ENCODE results near the gene PARD3. TPM values are rescaled to one million over a fixed set of nuclear protein-coding genes. Genes with fewer than 3 reads are reported as not detected.
"Not testable (repeated sequence)": the region's sequence is repeated elsewhere in the genome, so short reads cannot be mapped to it uniquely, and the experiment has no call there.

The PARD3 gene
- total and polyA plus RNA-seq, 7 donors: 20.2 to 84.4 (median 53.4) TPM

DNA sequence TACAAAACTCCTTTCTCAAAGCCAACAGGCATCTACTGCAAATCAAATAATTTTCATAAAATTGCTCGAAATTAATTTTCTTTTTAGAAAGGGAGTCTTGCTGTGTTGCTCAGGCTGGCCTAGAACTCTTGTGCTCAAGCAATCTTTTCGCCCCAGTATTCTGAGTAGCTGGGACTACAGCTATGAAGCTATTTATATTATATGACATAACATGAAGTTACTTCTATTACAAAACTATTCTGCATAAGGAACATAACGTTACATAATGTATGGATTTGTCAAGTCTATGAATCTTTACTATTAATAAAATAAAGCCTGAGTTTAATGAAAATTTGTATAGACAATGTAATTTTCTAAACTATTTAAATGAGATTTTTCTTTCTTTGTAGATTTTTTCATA lies 415.0 kb downstream of the PARD3 start:
- Histone ChIP-seq H3K27me3 (ENCODE audit: insufficient read depth in 3 of 3, low read length in 2 of 3) (no peaks in the 10 kb centered on the region), H3K9me3 (no peaks in the 10 kb centered on the region), H3K36me3 (ENCODE audit: insufficient read depth in 1 of 2, low read depth in 1 of 2) (no peaks in the 10 kb centered on the region), H3K4me1 (no peaks in the 10 kb centered on the region), H3K4me3 (no peak overlapping the region), H3K27ac (no peak overlapping the region)
- ATAC-seq: peak in 1 of 4 donors; percentile 61
- TF ChIP-seq, protein P1, sequence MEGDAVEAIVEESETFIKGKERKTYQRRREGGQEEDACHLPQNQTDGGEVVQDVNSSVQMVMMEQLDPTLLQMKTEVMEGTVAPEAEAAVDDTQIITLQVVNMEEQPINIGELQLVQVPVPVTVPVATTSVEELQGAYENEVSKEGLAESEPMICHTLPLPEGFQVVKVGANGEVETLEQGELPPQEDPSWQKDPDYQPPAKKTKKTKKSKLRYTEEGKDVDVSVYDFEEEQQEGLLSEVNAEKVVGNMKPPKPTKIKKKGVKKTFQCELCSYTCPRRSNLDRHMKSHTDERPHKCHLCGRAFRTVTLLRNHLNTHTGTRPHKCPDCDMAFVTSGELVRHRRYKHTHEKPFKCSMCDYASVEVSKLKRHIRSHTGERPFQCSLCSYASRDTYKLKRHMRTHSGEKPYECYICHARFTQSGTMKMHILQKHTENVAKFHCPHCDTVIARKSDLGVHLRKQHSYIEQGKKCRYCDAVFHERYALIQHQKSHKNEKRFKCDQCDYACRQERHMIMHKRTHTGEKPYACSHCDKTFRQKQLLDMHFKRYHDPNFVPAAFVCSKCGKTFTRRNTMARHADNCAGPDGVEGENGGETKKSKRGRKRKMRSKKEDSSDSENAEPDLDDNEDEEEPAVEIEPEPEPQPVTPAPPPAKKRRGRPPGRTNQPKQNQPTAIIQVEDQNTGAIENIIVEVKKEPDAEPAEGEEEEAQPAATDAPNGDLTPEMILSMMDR (IDR thresholded peaks at IDR 0.05): no peak
- 75 to 91% (median 76%) methylated on average over 3 of the region's 3 CpGs for WGBS, 3 donors
- DNase-seq: no peak
- intact Hi-C loops (cut with DNase I): no loop called here

DNA sequence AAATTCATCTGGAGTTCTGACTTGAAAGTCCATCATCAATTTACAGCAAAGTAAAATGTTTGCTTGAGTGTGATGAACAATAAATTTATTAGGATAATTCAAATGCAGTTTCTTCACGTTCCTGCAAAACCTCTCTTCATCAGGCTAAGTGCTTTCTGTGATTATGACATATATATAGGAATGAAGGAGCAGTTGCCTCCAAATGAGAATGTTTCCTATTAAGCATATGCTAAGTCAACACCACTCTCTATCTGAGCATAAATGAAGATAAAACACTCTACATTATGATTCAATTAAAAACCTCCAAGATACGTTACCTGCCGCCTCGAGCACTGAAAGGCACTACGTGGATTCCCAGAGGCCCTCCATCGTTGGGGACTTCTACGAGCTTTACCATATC lies 416.1 kb downstream of the PARD3 start:
- Histone ChIP-seq H3K4me3 (no peak overlapping the region), H3K36me3 (ENCODE audit: insufficient read depth in 1 of 2, low read depth in 1 of 2) (no peaks in the 10 kb centered on the region), H3K4me1 (no peaks in the 10 kb centered on the region), H3K27ac (no peak overlapping the region), H3K27me3 (ENCODE audit: insufficient read depth in 3 of 3, low read length in 2 of 3) (no peaks in the 10 kb centered on the region), H3K9me3 (no peaks in the 10 kb centered on the region)
- TF ChIP-seq, protein P1 (IDR thresholded peaks at IDR 0.05): no peak
- WGBS, 3 donors: 79 to 83% (median 80%) methylated on average over 7 of the region's 7 CpGs
- DNase-seq (no peak), ATAC-seq (no peak)
- intact Hi-C loops (cut with DNase I): loop anchor here in 1 of 2 donors (5.0 kb wide), 1 partner anchor 33 kb away; no protein-coding TSS in a partner anchor

DNA sequence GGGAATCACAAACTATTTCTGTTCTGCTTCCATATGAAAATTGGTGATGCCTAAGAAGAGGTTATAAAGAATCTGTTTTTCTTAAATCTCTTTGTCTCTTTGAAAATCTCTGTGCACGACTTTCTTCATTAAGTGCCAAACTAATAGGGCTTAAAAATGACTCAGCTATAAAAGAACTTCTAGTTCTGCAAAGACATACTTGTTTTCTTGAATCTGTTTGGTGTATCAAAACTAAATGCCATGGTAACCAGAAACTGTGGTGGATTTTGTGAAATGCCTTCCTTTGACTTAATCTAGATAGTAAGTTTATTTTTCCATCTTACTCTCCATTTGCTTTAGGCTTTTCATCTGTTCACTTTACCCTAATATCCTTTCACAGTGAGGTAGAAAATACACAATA lies 417.8 kb downstream of the PARD3 start:
- Histone ChIP-seq H3K27me3 (ENCODE audit: insufficient read depth in 3 of 3, low read length in 2 of 3) (no peaks in the 10 kb centered on the region), H3K4me1 (no peaks in the 10 kb centered on the region), H3K4me3 (no peak overlapping the region), H3K27ac (no peak overlapping the region), H3K9me3 (no peaks in the 10 kb centered on the region), H3K36me3 (ENCODE audit: insufficient read depth in 1 of 2, low read depth in 1 of 2) (no peaks in the 10 kb centered on the region)
- intact Hi-C loops (cut with DNase I): loop anchor here in 1 of 2 donors (5.0 kb wide), 1 partner anchor 35 kb away; no protein-coding TSS in a partner anchor
- WGBS, 3 donors: 29 to 42% (median 41%) methylated on average over 1 of the region's 1 CpG
- DNase-seq (no peak), ATAC-seq (no peak)
- TF ChIP-seq, protein P1 (IDR thresholded peaks at IDR 0.05): no peak

DNA sequence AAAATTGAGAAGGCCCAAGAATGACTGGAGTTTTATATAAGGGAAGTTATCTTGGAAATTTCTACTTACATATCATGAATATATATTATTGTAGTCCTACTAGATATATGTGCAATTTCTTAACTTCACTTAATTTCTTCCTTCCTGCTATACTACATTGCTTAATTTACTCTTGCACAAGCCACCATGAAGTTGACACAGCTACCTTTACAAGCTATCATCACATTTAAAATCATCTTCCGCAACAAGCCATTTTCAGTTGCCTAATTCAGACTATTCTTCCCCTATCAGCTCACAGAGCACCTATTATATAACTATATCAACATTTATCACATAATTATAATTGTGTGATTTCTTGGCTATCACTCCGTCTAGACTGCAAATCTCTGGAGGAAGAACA lies 418.4 kb downstream of the PARD3 start:
- no peaks in the 10 kb centered on the region for H3K27me3 ChIP-seq (ENCODE audit: insufficient read depth in 3 of 3, low read length in 2 of 3)
- no peak overlapping the region for H3K27ac ChIP-seq
- TF ChIP-seq, protein P1 (IDR thresholded peaks at IDR 0.05): no peak
- DNase-seq (no peak), ATAC-seq (no peak)
- H3K36me3 ChIP-seq (ENCODE audit: insufficient read depth in 1 of 2, low read depth in 1 of 2): no peaks in the 10 kb centered on the region
- no peaks in the 10 kb centered on the region for H3K4me1 ChIP-seq
- WGBS, 3 donors: 83 to 95% (median 92%) methylated on average over 2 of the region's 2 CpGs
- intact Hi-C loops (cut with DNase I): loop anchor here in 1 of 2 donors (5.0 kb wide), 1 partner anchor 36 kb away; no protein-coding TSS in a partner anchor
- H3K4me3 ChIP-seq: no peak overlapping the region
- no peaks in the 10 kb centered on the region for H3K9me3 ChIP-seq

DNA sequence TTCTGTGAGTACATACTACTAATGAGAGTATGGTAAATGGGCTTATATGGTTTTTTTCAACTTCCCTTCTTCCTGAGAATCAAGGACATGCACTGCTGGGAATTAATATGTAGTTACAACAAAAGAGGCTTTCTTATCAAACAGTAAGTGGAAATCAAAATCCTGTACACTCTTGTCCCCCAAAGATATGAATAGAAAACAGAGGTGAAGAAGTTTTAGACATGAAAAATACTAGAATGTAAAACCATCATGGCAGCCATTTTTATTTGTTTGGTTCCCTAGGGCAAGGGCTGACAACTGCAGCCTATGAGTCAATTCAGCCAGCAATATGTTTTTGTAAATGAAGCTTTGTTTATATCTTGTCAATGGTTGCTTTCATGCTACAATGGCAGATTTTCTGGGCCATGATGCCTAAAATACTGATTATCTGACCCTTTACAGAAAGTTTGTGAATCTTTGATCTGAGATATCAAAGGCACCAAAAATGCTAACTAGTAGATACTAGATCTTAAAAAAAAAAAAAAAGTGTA lies 422.4 kb downstream of the PARD3 start:
- intact Hi-C loops (cut with DNase I): no loop called here
- H3K27ac ChIP-seq: no peak overlapping the region
- no peak for ATAC-seq
- H3K4me3 ChIP-seq: no peak overlapping the region
- H3K27me3 ChIP-seq (ENCODE audit: insufficient read depth in 3 of 3, low read length in 2 of 3): no peaks in the 10 kb centered on the region
- H3K9me3 ChIP-seq: no peaks in the 10 kb centered on the region
- no peak for DNase-seq
- no peaks in the 10 kb centered on the region for H3K36me3 ChIP-seq (ENCODE audit: insufficient read depth in 1 of 2, low read depth in 1 of 2)
- no peaks in the 10 kb centered on the region for H3K4me1 ChIP-seq
- TF ChIP-seq, protein P1 (IDR thresholded peaks at IDR 0.05): no peak

DNA sequence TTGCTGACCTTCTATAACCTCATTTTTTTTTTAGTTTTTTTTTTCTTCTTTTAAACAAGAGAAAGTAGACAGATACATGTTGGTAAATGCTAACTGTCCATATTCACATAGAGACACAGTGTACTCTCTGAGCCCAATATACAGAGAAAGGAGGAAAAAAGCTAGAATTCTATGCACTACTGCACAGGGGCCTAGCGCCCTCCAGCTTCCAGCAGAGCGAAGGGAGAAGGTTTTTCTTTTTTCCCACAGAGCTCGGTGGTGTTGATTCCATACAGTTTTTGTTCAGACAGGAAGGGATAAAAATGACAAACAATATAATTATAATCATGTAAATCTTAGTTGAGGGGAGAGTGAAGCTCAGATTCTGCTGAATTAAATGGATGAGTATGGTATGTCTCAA lies 423.9 kb downstream of the PARD3 start:
- H3K36me3 ChIP-seq (ENCODE audit: insufficient read depth in 1 of 2, low read depth in 1 of 2); H3K9me3 ChIP-seq; intact Hi-C loops (cut with DNase I); DNase-seq; H3K27ac ChIP-seq; H3K4me3 ChIP-seq; H3K4me1 ChIP-seq; H3K27me3 ChIP-seq (ENCODE audit: insufficient read depth in 3 of 3, low read length in 2 of 3); ATAC-seq: not testable (repeated sequence)
- whole genome bisulfite sequencing, 3 donors: 76 to 86% (median 79%) methylated on average over 3 of the region's 3 CpGs
